Measurements from ENCODE around the gene CUEDC1. TPM values are rescaled to one million over a fixed set of nuclear protein-coding genes. Genes with fewer than 3 reads are reported as not detected.

The CUEDC1 gene
- total and polyA plus RNA-seq, 2 of the 4 experiments (the other 2 are of a cell fraction): 4.1 to 21.2 TPM

- ChIA-PET POLR2A (ENCODE audit: unreplicated experiment) (interaction anchor here (0.8 kb wide), 1 partner anchor 25 kb away, joined by 3 read pairs; no protein-coding TSS in a partner anchor), CTCF (interaction anchor here (1.3 kb wide), 1 partner anchor 8 kb away, joined by 3 read pairs; no protein-coding TSS in a partner anchor)
- H3K9me1 ChIP-seq (ENCODE audit: insufficient read depth, low read length): peaks cover 7% of the 10 kb centered on the region; the same call in 1 of the 2 replicates
- H3K79me1 ChIP-seq (ENCODE audit: low read depth in 1 of 2, low read length in 2 of 2): peaks cover 20 to 27% of the 10 kb centered on the region in 2 experiments
- H3K4me1 ChIP-seq (ENCODE audit: control insufficient read depth, insufficient read depth, low read length): peaks cover 10% of the 10 kb centered on the region
- no peak within 1 kb of the TSS for H2BK20ac ChIP-seq (ENCODE audit: low read depth, low read length)
- peak within 1 kb of the TSS; percentile 55 for H3K56ac ChIP-seq (ENCODE audit: extremely low read depth, insufficient read depth, low read length)
- peak within 1 kb of the TSS; percentile 87 for H2BK5ac ChIP-seq (ENCODE audit: low read depth, low read length, poor library complexity, severe bottlenecking)
- peak within 1 kb of the TSS; percentile 81 for H4K91ac ChIP-seq (ENCODE audit: insufficient read depth, low read depth, low read length)
- dilution Hi-C loops (cut with HindIII; ENCODE audit: low sequenced_read_pairs, unreplicated experiment) (loop anchor here (25.0 kb wide), 1 partner anchor 137 kb away; the partner anchor contains the start of gene VEZF1), intact Hi-C loops (cut with micrococcal nuclease) (loop anchor here (1.0 to 2.0 kb wide), 3 partner anchors 149 to 263 kb away; partner anchors contain the start of gene DYNLL2), in situ Hi-C loops (cut with MboI; ENCODE audit: low sequenced_read_pairs) (loop anchor here (25.0 kb wide), 1 partner anchor 487 kb away; the partner anchor contains the start of gene TSPOAP1)
- H2AK5ac ChIP-seq (ENCODE audit: low read depth, low read length): peak within 1 kb of the TSS; percentile 32
- H2AK9ac ChIP-seq (replicated peaks; ENCODE audit: low read depth, low read length, poor library complexity): peak within 1 kb of the TSS; percentile 90
- H3K4me2 ChIP-seq (ENCODE audit: low read depth, low read length): peak within 1 kb of the TSS; percentile 96
- H3K27ac ChIP-seq (ENCODE audit: insufficient read depth, low read length): peak within 1 kb of the TSS; percentile 89
- ATAC-seq (ENCODE audit: low read depth) (peak; percentile 96), DNase-seq (peak; percentile 99)
- peak within 1 kb of the TSS; percentile 95 for H2AFZ ChIP-seq (replicated peaks; ENCODE audit: low read length, poor library complexity)
- BruUV-seq (replicated peaks): no TSS peak
- H4K8ac ChIP-seq (ENCODE audit: low read depth in 2 of 2, low read length in 2 of 2): peak within 1 kb of the TSS; percentile 61 to 95
- H3K9ac ChIP-seq (ENCODE audit: low read depth, low read length): peak within 1 kb of the TSS; percentile 88
- H3K4ac ChIP-seq (ENCODE audit: low read depth, low read length): peak within 1 kb of the TSS; percentile 87
- H4K5ac ChIP-seq (ENCODE audit: low read depth, low read length): peak within 1 kb of the TSS; percentile 78
- no peak within 1 kb of the TSS for H2BK15ac ChIP-seq (ENCODE audit: low read depth, low read length)
- no peaks in the 10 kb centered on the region; the same call in 1 of the 2 replicates for H3K36me3 ChIP-seq (ENCODE audit: control insufficient read depth, insufficient read depth, low read length)
- peak within 1 kb of the TSS; percentile 73 for H3K4me3 ChIP-seq (ENCODE audit: insufficient read depth, low read depth, low read length)
- H3K23ac ChIP-seq (ENCODE audit: low read depth, low read length): peak within 1 kb of the TSS; percentile 51; the same call in 1 of the 2 replicates
- peak within 1 kb of the TSS; percentile 37 for H3K18ac ChIP-seq (ENCODE audit: low read depth, low read length)
- 0% methylated on average over 44 of the region's 57 CpGs; no CpG with 5 or more reads in 1 of the 2 experiments for WGBS, 2 experiments (ENCODE audit: extremely low coverage in 2 of 2, insufficient read length in 1 of 2)
- no peaks in the 10 kb centered on the region for H4K20me1 ChIP-seq (ENCODE audit: insufficient read depth, low read length)
- H3K27me3 ChIP-seq (ENCODE audit: control insufficient read depth, insufficient read depth, low read length): no peaks in the 10 kb centered on the region
- H3K9me3 ChIP-seq (ENCODE audit: control insufficient read depth, insufficient read depth, low read length): no peaks in the 10 kb centered on the region
- H3K14ac ChIP-seq (replicated peaks; ENCODE audit: low read depth, low read length): peak within 1 kb of the TSS; percentile 78
- H2BK120ac ChIP-seq (ENCODE audit: low read depth, low read length): peak within 1 kb of the TSS; percentile 52; the same call in 1 of the 2 replicates
- TF ChIP-seq ELK1 (IDR thresholded peaks at IDR 0.05; ENCODE audit: borderline replicate concordance, low read depth, low read length): peak; percentile 74; the same call in 1 of the 2 replicates
- no peak for TF ChIP-seq RCOR1 (IDR thresholded peaks at IDR 0.05; ENCODE audit: insufficient replicate concordance, low read length)
- TF ChIP-seq FOS (IDR thresholded peaks at IDR 0.05; ENCODE audit: low read depth, low read length): 0 out of 2 replicates have a peak, but pooled peaks have one; percentile 2
- no peak for TF ChIP-seq USF2 (IDR thresholded peaks at IDR 0.05; ENCODE audit: low read depth, low read length)
- no peak for TF ChIP-seq RFX5 (IDR thresholded peaks at IDR 0.05; ENCODE audit: low read depth, low read length)
- no peak for TF ChIP-seq SMC3 (IDR thresholded peaks at IDR 0.05; ENCODE audit: low read depth, low read length)
- no peak; the same call in 1 of the 2 replicates for TF ChIP-seq MAZ (IDR thresholded peaks at IDR 0.05; ENCODE audit: borderline replicate concordance, low read depth, low read length)
- TF ChIP-seq CHD1 (IDR thresholded peaks at IDR 0.05; ENCODE audit: low read depth, low read length): no peak; the same call in 1 of the 2 replicates
- TF ChIP-seq MAFK (IDR thresholded peaks at IDR 0.05; ENCODE audit: low read depth, low read length): peak; percentile 43; the same call in 1 of the 2 replicates
- no peak for TF ChIP-seq CEBPB (IDR thresholded peaks at IDR 0.05; ENCODE audit: low read depth, low read length)
- TF ChIP-seq POLR2A (IDR thresholded peaks at IDR 0.05; ENCODE audit: low read depth, low read length): peak; percentile 61; the same call in 1 of the 2 replicates
- peak; percentile 58 for TF ChIP-seq MXI1 (IDR thresholded peaks at IDR 0.05; ENCODE audit: borderline replicate concordance, low read depth, low read length)
- TF ChIP-seq BHLHE40 (IDR thresholded peaks at IDR 0.05; ENCODE audit: low read depth, low read length): peak; percentile 70; the same call in 1 of the 2 replicates
These were observed 105.1 kb downstream of the CUEDC1 start, which contains the start of gene MRPS23 for GRCh38 chr17:57849874-57850754. Gene MRPS23, minus strand, starts transcription at chr17:57850044. Its CDS starts 34 bp downstream, at chr17:57850010.

Data from IMR-90 (cell line).